Body of pancreas (tissue), 4 donors: ENCODE measurements around the gene PKP1.

Experiments used
- CTCF ChIP-seq, 7 experiments: fragments of 450-650 bp in 4 of 7; fragments of 200-600 bp in 3 of 7; sonication (generic) in 3 of 7; IDR thresholded peaks; one replicate each; pipeline ENCODE4 v1.5.1; 2016 to 2019; ENCODE audit warnings: antibody characterized with exemption in 7 of 7
- POLR2A ChIP-seq, 3 donors: fragments of 450-650 bp; IDR thresholded peaks; one replicate each; pipeline ENCODE4 v1.6.1; 2016; ENCODE audit warnings: antibody characterized with exemption in 3 of 3, mild to moderate bottlenecking in 2 of 3

GRCh38 chr1:201363467-201363866, 80.2 kb downstream of the PKP1 start:
- TF ChIP-seq CTCF (IDR thresholded peaks at IDR 0.05) (no peak), POLR2A (IDR thresholded peaks at IDR 0.05) (no peak)
